IMR-90 (cell line): ENCODE results near the gene ANKRD40CL. TPM values are rescaled to one million over a fixed set of nuclear protein-coding genes. Genes with fewer than 3 reads are reported as not detected.

Source experiments
- ATAC-seq: fragments of 200-7000 bp; cut with Tn5 transposase; 2 replicates; pipeline ENCODE4 v1.9.1; 2020; ENCODE audit warnings: low read depth, mild to moderate bottlenecking, moderate library complexity
- BruUV-seq: library from RNA; stranded (reverse); fragments of 400-500 nt; replicated peaks from 2 replicates; lab custom pipeline; 2021; lab: Mats Ljungman, UMichigan
- CTCF ChIA-PET: fragments of 300-600 bp; formaldehyde crosslinking; extraction: SDS; loops from one replicate; lab custom pipeline; 2021; ENCODE audit warnings: antibody characterized with exemption; lab: Yijun Ruan, JAX
- POLR2A ChIA-PET: fragments of 300-600 bp; sonication (Branson Sonifier 250); formaldehyde crosslinking; loops from one replicate; lab custom pipeline; 2022; ENCODE audit warnings: antibody characterized with exemption; ENCODE audit not compliant: unreplicated experiment; lab: Charles Lee
- DNase-seq: peaks from one replicate; pipeline ENCODE4 v3.0.0; 2013
- H2AFZ ChIP-seq: replicated peaks from 2 replicates; pipeline ENCODE3; 2013; ENCODE audit warnings: low read length, mild to moderate bottlenecking; ENCODE audit not compliant: poor library complexity
- H2AK5ac ChIP-seq: 2 replicates; pipeline ENCODE4 v1.6.1; 2013; ENCODE audit warnings: low read depth, low read length, inconsistent platforms
- H2AK9ac ChIP-seq: replicated peaks from 2 replicates; pipeline ENCODE3; 2013; ENCODE audit warnings: mild to moderate bottlenecking, low read depth, low read length, moderate library complexity; ENCODE audit not compliant: poor library complexity
- H2BK120ac ChIP-seq: 2 replicates; pipeline ENCODE4 v1.6.1; 2013; ENCODE audit warnings: low read depth, low read length, inconsistent platforms
- H2BK15ac ChIP-seq: 3 replicates; pipeline ENCODE4 v1.6.1; 2013; ENCODE audit warnings: low read depth, low read length, inconsistent platforms
- H2BK20ac ChIP-seq: 2 replicates; pipeline ENCODE4 v1.6.1; 2013; ENCODE audit warnings: low read depth, mild to moderate bottlenecking, inconsistent platforms, low read length, moderate library complexity
- H2BK5ac ChIP-seq: 2 replicates; pipeline ENCODE4 v1.6.1; 2013; ENCODE audit warnings: mild to moderate bottlenecking, low read depth, low read length, inconsistent platforms; ENCODE audit not compliant: poor library complexity, severe bottlenecking
- H3K14ac ChIP-seq: replicated peaks from 2 replicates; pipeline ENCODE4 v1.6.1; 2013; ENCODE audit warnings: low read depth, low read length, inconsistent platforms
- H3K18ac ChIP-seq: 2 replicates; pipeline ENCODE4 v1.6.1; 2013; ENCODE audit warnings: low read depth, low read length, control low read depth
- H3K23ac ChIP-seq: 2 replicates; pipeline ENCODE4 v1.6.1; 2013; ENCODE audit warnings: low read depth, low read length, inconsistent platforms
- H3K27ac ChIP-seq: 2 replicates; pipeline ENCODE4 v1.5.1; 2013; ENCODE audit warnings: mild to moderate bottlenecking, control low read depth, low read length; ENCODE audit not compliant: insufficient read depth
- H3K27me3 ChIP-seq: 2 replicates; pipeline ENCODE4 v1.6.1; 2013; ENCODE audit warnings: low read length; ENCODE audit not compliant: control insufficient read depth, insufficient read depth
- H3K36me3 ChIP-seq: 2 replicates; pipeline ENCODE4 v1.6.1; 2013; ENCODE audit warnings: low read length, mixed read lengths; ENCODE audit not compliant: control insufficient read depth, insufficient read depth
- H3K4ac ChIP-seq: 2 replicates; pipeline ENCODE4 v1.6.1; 2013; ENCODE audit warnings: low read depth, low read length, inconsistent platforms
- H3K4me1 ChIP-seq: 2 replicates; pipeline ENCODE4 v1.6.1; 2013; ENCODE audit warnings: low read length, mixed read lengths; ENCODE audit not compliant: control insufficient read depth, insufficient read depth
- H3K4me2 ChIP-seq: 2 replicates; pipeline ENCODE4 v1.6.1; 2013; ENCODE audit warnings: low read depth, mild to moderate bottlenecking, control low read depth, low read length, moderate library complexity
- H3K4me3 ChIP-seq: 2 replicates; pipeline ENCODE4 v1.5.1; 2013; ENCODE audit warnings: low read depth, mild to moderate bottlenecking, control low read depth, low read length, moderate library complexity; ENCODE audit not compliant: insufficient read depth
- H3K56ac ChIP-seq: 2 replicates; pipeline ENCODE4 v1.6.1; 2013; ENCODE audit warnings: low read length, inconsistent platforms; ENCODE audit not compliant: insufficient read depth; ENCODE audit errors: extremely low read depth
- H3K79me1 ChIP-seq, 2 experiments: 2 replicates each; pipeline ENCODE4 v1.6.1; 2013; ENCODE audit warnings: low read length in 2 of 2, inconsistent platforms in 1 of 2, low read depth in 1 of 2
- H3K9ac ChIP-seq: 2 replicates; pipeline ENCODE4 v1.6.1; 2013; ENCODE audit warnings: low read depth, low read length, control low read depth
- H3K9me1 ChIP-seq: 2 replicates; pipeline ENCODE4 v1.6.1; 2013; ENCODE audit warnings: low read length, inconsistent platforms; ENCODE audit not compliant: insufficient read depth
- H3K9me3 ChIP-seq: 2 replicates; pipeline ENCODE4 v1.6.1; 2013; ENCODE audit warnings: low read length; ENCODE audit not compliant: control insufficient read depth, insufficient read depth
- H4K20me1 ChIP-seq: 2 replicates; pipeline ENCODE4 v1.6.1; 2013; ENCODE audit warnings: low read length, inconsistent platforms; ENCODE audit not compliant: insufficient read depth
- H4K5ac ChIP-seq: 2 replicates; pipeline ENCODE4 v1.6.1; 2013; ENCODE audit warnings: mild to moderate bottlenecking, low read depth, low read length, control low read depth
- H4K8ac ChIP-seq, 2 experiments: 2 replicates each; pipeline ENCODE4 v1.6.1; 2013; ENCODE audit warnings: low read depth in 2 of 2, low read length in 2 of 2, control low read depth in 1 of 2, inconsistent platforms in 1 of 2
- H4K91ac ChIP-seq: 2 replicates; pipeline ENCODE4 v1.6.1; 2013; ENCODE audit warnings: low read depth, low read length, inconsistent platforms; ENCODE audit not compliant: insufficient read depth
- CEBPB ChIP-seq: IDR thresholded peaks from 2 replicates; pipeline ENCODE4 v1.6.1; 2012; ENCODE audit warnings: low read depth, low read length, improper control_type of control experiment
- CTCF ChIP-seq: conservative IDR thresholded peaks from 2 replicates; pipeline ENCODE4 v1.5.1; 2012; ENCODE audit warnings: mild to moderate bottlenecking, low read depth, low read length, improper control_type of control experiment
- MAFK ChIP-seq: IDR thresholded peaks from 2 replicates; pipeline ENCODE4 v1.6.1; 2012; ENCODE audit warnings: low read depth, low read length, improper control_type of control experiment
- MAZ ChIP-seq: IDR thresholded peaks from 2 replicates; pipeline ENCODE4 v1.6.1; 2012; ENCODE audit warnings: low read depth, mild to moderate bottlenecking, low read length, improper control_type of control experiment, moderate library complexity, borderline replicate concordance
- MXI1 ChIP-seq: IDR thresholded peaks from 2 replicates; pipeline ENCODE4 v1.6.1; 2012; ENCODE audit warnings: low read depth, mild to moderate bottlenecking, low read length, moderate library complexity, borderline replicate concordance
- POLR2A ChIP-seq: IDR thresholded peaks from 2 replicates; pipeline ENCODE4 v1.6.1; 2012; ENCODE audit warnings: mild to moderate bottlenecking, low read depth, low read length
- RCOR1 ChIP-seq: IDR thresholded peaks from 2 replicates; pipeline ENCODE4 v1.6.1; 2012; ENCODE audit warnings: mild to moderate bottlenecking, low read length, improper control_type of control experiment; ENCODE audit not compliant: insufficient replicate concordance
- WGBS, 2 experiments: methylation state at CpG; one replicate each; pipeline versions ENCODE4 v1.1.5 to v1.1.7; 2013; ENCODE audit warnings: missing lambda C conversion rate in 2 of 2; ENCODE audit not compliant: insufficient read length in 1 of 2; ENCODE audit errors: extremely low coverage in 2 of 2; 5-methylcytosine and 5-hydroxymethylcytosine counted together
- dilution Hi-C: fragments of 300-500 bp; cut with HindIII; formaldehyde crosslinking; loops from one replicate; pipeline ENCODE4 v1.14.3; 2018; ENCODE audit warnings: low sequenced_read_pairs; ENCODE audit not compliant: unreplicated experiment
- in situ Hi-C: fragments of 300-500 bp; cut with MboI; formaldehyde crosslinking; loops from 3 replicates; pipeline ENCODE4 v1.14.3; 2019; ENCODE audit warnings: low sequenced_read_pairs, inconsistent platforms, mixed read lengths
- intact Hi-C: fragments of 100-400 bp; cut with micrococcal nuclease; formaldehyde crosslinking; loops from 2 replicates; pipeline ENCODE4 v1.10.0; 2022
- polyA plus RNA-seq, 3 experiments: library from polyadenylated mRNA; depleted of rRNA; stranded (reverse); fragments of >200 nt; gene quantifications; 2 replicates each; pipeline ENCODE4 v1.2.3, GENCODE V29; 2012; ENCODE audit warnings: low replicate concordance in 1 of 3
- total RNA-seq: library from RNA; depleted of rRNA; stranded (reverse); fragments of >200 nt; gene quantifications from 2 replicates; pipeline ENCODE4 v1.2.3, GENCODE V29; 2012
- TF ChIP-seq, protein P1 (sequence below): fragments of 150-350 bp; IDR thresholded peaks from 2 replicates; pipeline ENCODE4 v1.6.1; 2017; ENCODE audit warnings: mild to moderate bottlenecking, antibody characterized with exemption, low read length, low read depth

ANKRD40CL gene
- total and polyA plus RNA-seq, 2 of the 4 experiments (the other 2 are of a cell fraction) = not detected

DNA sequence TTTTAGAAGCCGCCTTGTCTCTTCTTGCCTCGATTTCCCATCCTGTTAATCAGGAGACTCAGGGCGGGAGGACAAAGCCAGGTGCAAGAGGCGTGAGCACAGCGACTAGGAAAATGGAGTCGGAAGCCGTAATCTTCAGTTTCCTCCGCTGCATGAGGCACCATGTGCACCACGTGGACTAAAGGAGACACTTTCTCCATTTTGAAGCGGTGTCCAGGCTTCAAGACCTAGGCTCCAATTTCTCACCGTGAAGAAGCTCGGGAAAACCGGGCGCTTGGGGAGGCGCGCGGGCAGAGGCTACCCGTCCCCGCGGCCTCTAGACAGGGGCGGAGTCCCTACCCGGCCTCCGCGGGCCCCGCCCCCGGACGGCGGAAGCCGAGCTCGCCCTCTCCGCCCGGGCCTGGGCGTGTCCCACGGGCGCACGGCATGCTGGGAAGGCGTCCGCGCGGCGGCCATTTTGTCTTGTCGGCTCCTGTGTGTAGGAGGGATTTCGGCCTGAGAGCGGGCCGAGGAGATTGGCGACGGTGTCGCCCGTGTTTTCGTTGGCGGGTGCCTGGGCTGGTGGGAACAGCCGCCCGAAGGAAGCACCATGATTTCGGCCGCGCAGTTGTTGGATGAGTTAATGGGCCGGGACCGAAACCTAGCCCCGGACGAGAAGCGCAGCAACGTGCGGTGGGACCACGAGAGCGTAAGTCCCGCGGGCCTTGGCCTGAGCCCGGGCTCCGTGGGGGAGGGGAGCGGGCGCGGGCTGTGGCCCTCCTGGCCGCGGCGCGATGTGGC lies 48.0 kb downstream of the ANKRD40CL start, which contains the start of gene LUC7L3:
TSS of gene LUC7L3 (plus strand) at position 460 of the 780 bp plus-strand sequence. CDS start at position 590, 130 bp downstream.
- Histone ChIP-seq H3K4me1 (no peaks in the 10 kb centered on the region), H2BK15ac (no peak within 1 kb of the TSS), H3K4ac (peak within 1 kb of the TSS; percentile 93), H3K9ac (peak within 1 kb of the TSS; percentile 80), H3K9me1 (peaks cover 4% of the 10 kb centered on the region), H4K5ac (peak within 1 kb of the TSS; percentile 92), H2AK5ac (peak within 1 kb of the TSS; percentile 91), H4K91ac (peak within 1 kb of the TSS; percentile 91), H3K56ac (peak within 1 kb of the TSS; percentile 93), H3K79me1 (peaks cover 0 to 14% of the 10 kb centered on the region in 2 experiments; a peak in 2 of 4 replicates), H3K18ac (peak within 1 kb of the TSS; percentile 87), H2BK20ac (no peak within 1 kb of the TSS; the same call in 1 of the 2 replicates), H2BK120ac (peak within 1 kb of the TSS; percentile 28; the same call in 1 of the 2 replicates), H3K4me2 (peak within 1 kb of the TSS; percentile 100), H3K4me3 (peak within 1 kb of the TSS; percentile 79), H4K8ac (peak within 1 kb of the TSS; percentile 91 to 99), H2AFZ (peak within 1 kb of the TSS; percentile 93), H3K27me3 (no peaks in the 10 kb centered on the region), H2AK9ac (peak within 1 kb of the TSS; percentile 91), H3K9me3 (no peaks in the 10 kb centered on the region), H3K14ac (peak within 1 kb of the TSS; percentile 97), H3K36me3 (no peaks in the 10 kb centered on the region), H3K23ac (peak within 1 kb of the TSS; percentile 94), H3K27ac (peak within 1 kb of the TSS; percentile 91), H2BK5ac (peak within 1 kb of the TSS; percentile 86), H4K20me1 (peaks cover 45% of the 10 kb centered on the region)
- DNase-seq = peak; percentile 91
- dilution Hi-C loops = no loop called here
- ChIA-PET CTCF (interaction anchor here (0.7 kb wide), 1 partner anchor 23 kb away, joined by 8 read pairs; no protein-coding TSS in a partner anchor), POLR2A (interaction anchor here (0.6 to 1.0 kb wide), 2 partner anchors 58 to 145 kb away, joined by 3 to 4 read pairs; no protein-coding TSS in a partner anchor)
- intact Hi-C loops = loop anchor here (1.0 kb wide), 1 partner anchor 11 kb away; no protein-coding TSS in a partner anchor
- in situ Hi-C loops = no loop called here
- ATAC-seq = peak; percentile 97
- 3% methylated on average over 49 of the region's 76 CpGs; no CpG with 5 or more reads in 1 of the 2 experiments for WGBS, 2 experiments
- no TSS peak for BruUV-seq
- TF ChIP-seq POLR2A (peak; percentile 96), MAFK (no peak), MXI1 (peak; percentile 67; the same call in 1 of the 2 replicates), MAZ (peak; percentile 50; the same call in 1 of the 2 replicates), CTCF (no peak), RCOR1 (no peak), CEBPB (no peak)
- TF ChIP-seq, protein P1, sequence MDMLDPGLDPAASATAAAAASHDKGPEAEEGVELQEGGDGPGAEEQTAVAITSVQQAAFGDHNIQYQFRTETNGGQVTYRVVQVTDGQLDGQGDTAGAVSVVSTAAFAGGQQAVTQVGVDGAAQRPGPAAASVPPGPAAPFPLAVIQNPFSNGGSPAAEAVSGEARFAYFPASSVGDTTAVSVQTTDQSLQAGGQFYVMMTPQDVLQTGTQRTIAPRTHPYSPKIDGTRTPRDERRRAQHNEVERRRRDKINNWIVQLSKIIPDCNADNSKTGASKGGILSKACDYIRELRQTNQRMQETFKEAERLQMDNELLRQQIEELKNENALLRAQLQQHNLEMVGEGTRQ = peak; percentile 73
